GM21825 (cell line): Measurements from ENCODE around the gene BCAS1.

ENCODE experiments used
- ATAC-seq: cut with Tn5 transposase; IDR thresholded peaks from one replicate; pipeline ENCODE4 v1.9.1; 2021; ENCODE audit warnings: mild to moderate bottlenecking, moderate library complexity; ENCODE audit not compliant: unreplicated experiment

BCAS1 gene

GRCh38 chr20:53967527-53967926 is 102.9 kb downstream of the BCAS1 start:
- no peak for ATAC-seq

DNA sequence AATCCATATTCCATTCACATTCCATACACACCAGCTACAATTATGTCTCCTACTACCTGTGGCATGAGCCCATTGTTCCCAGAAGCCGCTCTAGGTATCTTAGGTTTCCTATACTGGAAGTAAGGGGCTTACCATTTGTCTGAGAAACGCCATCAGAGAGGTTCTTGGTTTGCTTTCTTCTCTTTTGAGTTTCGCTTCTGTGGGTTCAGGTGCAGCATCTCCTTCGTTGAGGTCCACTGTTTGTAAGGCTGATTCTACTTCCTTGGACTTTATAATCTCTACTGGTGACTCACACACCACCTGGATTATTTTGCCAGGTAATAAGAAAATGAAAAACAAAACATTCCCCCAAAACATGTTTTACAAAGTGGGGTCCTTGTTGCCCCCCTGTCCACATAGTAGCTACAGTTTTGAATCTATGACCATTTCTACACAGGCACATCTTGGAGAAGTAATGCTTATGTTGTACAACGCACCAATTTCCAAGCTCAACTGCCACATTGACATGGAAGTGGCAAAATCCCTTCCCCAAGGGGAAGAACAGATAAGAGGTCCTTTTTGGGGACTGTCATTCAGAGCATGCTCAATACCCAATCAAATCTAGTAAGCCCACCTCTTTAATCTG is 103.5 kb downstream of the BCAS1 start:
- no peak for ATAC-seq

GRCh38 chr20:53964501-53965253 is 105.7 kb downstream of the BCAS1 start:
- no peak for ATAC-seq

GRCh38 chr20:53964067-53964466 is 106.3 kb downstream of the BCAS1 start:
- ATAC-seq = no peak

DNA sequence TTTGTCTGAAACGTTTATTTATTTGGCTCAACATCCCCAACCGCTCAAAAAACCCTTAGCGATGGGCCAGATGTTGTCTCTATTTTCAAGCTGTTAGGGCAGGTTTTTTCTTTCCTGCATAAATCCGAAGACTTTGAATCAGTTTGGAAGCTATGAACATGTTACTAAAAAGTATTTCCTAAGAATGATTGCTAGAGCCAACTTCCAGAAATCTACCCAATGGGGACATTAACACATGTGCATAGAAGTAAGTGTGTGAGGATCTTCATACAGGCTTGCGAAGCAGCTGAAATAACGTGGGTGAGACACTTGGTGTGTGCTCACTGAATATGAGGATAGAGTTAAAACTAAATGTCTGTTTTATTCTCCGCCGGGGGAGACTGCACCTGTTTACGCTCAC is 106.8 kb downstream of the BCAS1 start:
- no peak for ATAC-seq

DNA sequence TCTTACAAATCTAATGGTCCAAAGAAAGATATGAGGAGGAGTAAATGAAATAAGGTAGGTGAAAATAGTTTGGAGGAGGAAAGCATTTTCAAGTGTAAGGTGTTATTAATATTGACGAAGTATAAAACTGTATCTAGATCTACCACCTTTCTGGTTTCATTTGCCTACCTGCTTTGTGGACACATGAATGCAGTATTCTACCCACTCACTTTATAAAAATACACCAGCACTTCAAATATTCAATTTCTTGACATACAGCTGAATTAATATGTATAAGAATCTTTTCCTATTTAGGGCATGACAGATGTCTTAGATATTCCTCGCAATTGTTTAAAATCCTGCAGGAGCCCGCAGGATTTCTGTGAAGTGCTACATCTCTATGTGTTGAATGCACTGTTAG is 108.0 kb downstream of the BCAS1 start:
- ATAC-seq = no peak

DNA sequence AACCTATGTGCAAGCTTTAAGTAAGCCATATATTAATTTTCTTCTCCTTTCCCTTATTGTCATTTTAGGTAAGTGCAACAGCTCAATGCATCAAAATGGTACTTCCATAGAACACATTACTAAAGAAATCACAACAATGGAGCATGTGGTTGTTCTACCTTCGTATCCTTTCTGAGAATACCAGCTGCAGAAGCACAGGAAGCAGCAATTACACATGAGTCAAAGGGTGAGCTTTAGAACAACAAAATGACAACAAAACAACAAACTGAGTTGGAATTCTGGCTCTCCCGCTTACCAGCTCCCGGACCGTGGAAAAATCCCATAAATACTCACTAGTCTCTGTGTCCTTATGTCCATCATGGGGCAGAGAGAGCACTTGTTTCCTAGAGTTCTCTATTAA is 108.9 kb downstream of the BCAS1 start:
- ATAC-seq = no peak

DNA sequence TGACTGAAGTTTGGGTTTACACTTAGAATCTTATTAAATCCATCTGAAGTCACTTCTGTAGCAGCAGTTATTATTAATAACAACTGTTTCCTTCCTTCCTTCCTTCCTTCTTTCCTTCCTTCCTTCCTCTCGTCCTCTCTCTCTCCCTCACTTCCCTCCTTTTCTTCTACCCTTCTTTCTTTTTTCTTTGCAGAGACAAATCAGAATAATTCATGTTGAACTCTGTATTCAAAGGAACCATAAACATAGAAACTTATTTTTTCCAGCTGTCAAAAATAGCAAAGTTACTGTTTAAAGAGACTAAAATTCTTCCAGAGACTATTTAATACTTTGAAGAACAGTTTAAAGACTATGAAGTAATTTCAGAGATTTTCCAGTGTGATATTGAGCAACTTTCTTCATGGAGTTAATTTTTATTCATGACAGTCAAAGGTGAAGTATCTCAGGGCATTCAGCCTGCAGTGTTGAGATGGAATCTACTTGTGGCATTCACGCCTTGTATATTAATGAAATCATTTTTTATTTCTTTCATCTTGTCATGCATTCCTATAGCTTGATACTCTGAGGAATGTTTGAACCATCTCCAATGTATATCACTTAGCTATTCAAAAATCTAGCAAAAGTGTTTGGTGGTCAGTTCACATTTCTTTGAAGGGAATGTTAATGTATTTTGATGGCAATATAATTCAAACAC is 109.7 kb downstream of the BCAS1 start:
- no peak for ATAC-seq

GRCh38 chr20:53959911-53960578 is 110.3 kb downstream of the BCAS1 start:
- no peak for ATAC-seq

DNA sequence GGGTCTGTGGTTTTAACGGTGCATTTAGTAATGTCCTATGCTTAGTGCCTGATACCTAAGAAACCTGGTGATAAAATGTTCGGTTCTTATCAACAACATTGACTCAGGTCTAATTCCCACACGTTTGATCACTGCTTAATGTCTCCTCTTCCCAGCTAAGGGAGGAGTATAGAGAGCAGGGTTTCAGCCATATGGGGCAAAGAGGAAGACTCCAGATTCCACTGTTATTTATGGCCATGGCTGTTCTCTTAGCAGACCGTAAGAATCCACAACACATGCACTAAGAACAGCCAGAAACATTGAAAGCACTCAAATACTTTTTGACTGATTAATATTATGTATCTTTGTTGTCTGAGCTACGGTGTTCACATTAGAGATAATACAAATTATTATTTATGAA is 112.1 kb downstream of the BCAS1 start:
- ATAC-seq = no peak

GRCh38 chr20:53957451-53958172 is 112.8 kb downstream of the BCAS1 start:
- ATAC-seq = no peak

GRCh38 chr20:53956013-53956715 is 114.2 kb downstream of the BCAS1 start:
- no peak for ATAC-seq

GRCh38 chr20:53954723-53955658 is 115.4 kb downstream of the BCAS1 start:
- no peak for ATAC-seq

DNA sequence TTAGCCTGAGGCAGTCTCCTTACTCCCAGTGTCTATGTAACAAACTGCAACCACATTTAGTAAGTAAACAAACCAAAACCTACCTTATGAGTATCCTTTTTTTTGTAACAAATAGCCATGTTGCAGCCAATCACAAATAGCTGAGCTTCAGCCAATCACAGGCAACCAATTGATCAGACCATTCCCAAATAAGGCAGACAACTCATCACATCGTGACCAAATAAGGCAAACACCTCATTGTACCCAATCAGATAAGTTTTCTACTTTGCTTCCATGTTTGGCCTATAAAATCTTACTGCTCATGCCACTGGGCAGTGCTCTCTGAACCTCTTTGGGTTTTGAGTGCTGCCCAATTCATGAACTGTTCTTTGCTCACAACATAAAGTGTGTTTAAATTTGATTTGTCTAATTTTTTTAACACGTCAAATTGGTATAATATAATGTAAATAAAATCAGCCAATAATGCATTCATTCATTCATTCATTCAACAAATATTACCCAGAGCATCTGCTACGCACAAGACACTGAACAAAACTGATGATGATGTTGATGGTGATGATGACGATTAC is 117.8 kb downstream of the BCAS1 start:
- ATAC-seq = no peak

DNA sequence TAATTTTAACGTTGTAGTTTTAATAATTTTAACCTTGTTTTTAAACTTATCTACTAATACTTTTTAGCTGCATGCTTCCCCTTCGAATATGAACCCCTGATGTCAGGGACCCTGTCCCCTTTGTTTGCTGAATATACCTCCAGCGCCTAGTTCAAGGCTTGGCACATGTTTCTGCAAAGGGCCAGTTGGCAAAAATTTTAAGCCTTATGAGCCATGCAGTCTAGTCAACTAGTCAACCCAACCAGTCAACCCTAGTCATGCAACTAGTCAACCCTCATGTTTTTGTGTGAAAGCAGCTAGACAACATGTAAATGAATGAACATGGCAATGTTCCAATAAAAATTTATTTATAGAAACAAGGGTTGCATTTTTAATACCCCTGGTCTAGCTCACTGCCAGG is 119.8 kb downstream of the BCAS1 start:
- ATAC-seq = no peak

- ATAC-seq = no peak
Measured at GRCh38 chr20:53950031-53950430, 120.4 kb downstream of the BCAS1 start.

DNA sequence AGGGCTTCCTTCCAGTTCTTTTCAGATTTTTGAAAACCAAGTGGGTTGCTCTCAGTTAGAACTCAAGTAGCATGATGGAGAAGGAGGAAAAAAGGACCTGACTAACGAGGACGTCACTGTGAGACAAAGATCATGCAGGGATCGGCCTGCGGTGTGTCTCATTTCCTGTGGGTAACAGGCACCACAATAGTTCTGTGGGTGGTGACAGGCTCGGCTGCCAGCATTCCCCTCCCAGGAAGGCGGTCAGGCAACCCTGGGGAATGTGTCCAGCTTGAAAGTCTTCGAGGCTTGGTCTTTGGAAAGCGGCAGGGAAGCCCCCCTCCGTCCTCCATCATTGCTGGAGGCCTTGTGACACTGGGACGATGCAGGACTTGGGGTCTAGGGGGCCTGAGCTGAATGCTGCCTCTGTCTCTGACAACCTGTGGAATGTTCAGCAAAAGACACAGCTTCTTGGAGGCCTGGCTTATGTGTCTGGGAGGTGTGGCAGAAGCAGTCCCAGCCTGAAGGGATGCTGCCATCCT is 121.0 kb downstream of the BCAS1 start:
- peak; percentile 84 for ATAC-seq
